ENCODE data around the gene ARPIN.
A peak's percentile ranks its signal among the peaks of the same experiment; 100 is the strongest.
"Not testable (repeated sequence)": the region's sequence is repeated elsewhere in the genome, so short reads cannot be mapped to it uniquely, and the experiment has no call there.

Gene ARPIN

DNA sequence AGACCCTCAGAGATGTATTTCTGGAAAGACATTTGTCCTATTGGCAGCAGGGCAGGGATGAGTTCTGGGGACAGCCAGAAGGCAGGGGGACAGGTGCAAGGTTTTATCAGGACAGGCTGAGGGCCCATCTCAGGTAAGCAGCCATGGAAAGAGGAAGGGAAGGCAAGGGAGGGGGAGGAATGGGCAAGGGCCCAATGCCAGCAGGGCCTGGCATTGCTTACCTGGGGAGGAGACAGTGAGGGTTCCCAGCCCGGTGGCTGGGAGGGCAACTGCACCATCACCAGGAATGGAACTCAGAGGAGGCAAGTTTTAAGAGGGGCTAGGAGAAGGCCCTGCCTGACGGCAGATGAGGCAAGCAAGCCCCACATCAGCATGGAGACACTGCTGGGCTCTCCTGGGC is 3.1 kb downstream of the ARPIN start:
- DNase-seq = no peak

DNA sequence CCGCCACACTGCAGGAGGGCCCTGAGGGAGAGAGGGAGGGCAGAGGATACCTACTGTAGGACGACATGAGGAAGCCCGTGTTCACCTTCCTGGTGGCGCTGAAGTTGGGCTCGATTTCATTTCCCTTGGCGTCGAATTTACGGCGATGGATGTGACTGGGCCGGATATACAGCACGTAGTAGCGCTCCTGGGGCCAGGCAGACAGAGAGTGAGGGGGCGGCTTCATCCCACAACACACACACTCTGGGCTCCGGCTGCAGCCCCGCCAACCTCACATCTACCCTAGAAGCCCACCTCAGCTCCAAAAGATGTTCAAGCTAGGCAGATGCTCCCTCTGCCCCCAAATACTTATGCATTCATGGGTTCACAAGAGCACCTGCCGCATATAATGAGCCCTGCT is 4.5 kb downstream of the ARPIN start:
- DNase-seq = no peak

DNA sequence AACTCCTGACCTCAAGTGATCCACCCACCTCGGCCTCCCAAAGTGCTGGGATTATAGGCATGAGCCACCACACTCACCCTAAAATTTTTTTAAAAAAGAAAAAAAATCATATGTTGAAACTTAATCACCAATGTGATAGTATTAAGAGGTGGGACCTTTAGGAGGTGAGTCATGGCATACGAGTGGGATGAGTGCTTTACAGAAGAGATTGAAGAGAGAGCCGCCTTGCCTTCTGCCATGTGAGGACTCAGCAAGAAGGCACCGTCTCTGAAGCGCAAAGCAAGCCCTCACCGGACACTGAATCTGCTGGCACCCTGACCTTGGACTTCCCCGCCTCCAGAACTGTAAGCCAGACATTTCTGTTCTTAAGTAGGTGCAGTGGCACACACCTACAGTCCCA is 5.5 kb downstream of the ARPIN start:
- no peak for DNase-seq

DNA sequence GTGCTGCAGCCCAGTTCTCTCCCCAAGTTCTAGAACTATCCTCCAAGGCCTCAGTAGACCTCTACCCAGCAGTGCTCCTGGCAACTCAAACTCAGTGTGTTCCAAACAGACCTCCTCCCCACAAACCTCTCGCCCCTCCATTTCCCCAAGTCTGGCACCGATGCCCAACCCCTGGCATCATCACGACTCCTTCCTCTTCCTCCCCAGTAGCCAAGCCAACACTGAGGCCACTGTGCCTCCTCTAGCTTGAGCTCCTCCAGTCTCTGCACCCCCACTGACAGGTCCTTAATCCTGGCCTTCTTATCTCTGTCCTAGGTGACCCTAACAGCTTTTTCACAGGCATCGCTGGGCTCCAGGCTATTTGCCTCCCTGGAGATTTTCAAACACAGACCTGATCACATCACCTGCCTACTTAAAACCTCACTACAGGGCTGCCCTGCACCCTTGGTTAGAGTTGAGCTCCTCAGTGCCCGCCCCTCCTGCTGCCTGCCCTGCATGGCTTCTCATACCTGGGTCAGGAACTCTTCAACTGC is 6.8 kb downstream of the ARPIN start:
- no peak for DNase-seq

DNA sequence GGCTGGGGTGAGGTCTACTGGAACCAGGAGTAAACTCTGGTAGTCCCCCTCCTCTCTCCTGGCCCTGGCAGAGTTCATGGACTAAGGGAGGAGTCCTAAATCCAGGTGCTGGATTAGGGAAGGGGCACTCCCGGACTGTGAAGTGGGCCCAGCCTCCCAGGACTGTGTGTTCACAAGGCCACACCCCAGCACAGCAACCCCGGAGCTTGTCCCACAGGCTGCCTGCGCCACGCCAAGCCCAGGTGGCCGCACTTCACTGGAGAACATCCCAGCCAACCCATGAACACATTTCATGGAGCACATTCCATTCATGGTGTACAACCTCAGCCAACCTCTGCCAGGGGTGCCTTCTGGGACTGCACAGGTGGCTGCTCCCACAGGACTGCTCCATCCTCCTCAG is 8.2 kb downstream of the ARPIN start:
- DNase-seq = no peak

DNA sequence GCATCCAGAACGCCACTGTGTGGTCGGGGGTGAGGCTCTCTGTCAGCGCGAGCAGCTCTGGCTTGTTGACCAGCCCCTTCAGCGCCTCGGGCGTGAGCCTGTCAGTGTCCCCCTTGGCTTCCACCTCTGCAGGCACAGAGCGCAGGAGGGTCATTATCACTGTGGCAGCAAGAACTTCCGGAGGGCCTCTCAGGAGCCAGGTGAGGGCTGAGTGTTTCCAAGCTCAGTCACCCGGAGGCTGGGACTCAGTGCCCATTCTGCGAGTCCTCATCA is 9.0 kb downstream of the ARPIN start:
- no peak for DNase-seq

DNA sequence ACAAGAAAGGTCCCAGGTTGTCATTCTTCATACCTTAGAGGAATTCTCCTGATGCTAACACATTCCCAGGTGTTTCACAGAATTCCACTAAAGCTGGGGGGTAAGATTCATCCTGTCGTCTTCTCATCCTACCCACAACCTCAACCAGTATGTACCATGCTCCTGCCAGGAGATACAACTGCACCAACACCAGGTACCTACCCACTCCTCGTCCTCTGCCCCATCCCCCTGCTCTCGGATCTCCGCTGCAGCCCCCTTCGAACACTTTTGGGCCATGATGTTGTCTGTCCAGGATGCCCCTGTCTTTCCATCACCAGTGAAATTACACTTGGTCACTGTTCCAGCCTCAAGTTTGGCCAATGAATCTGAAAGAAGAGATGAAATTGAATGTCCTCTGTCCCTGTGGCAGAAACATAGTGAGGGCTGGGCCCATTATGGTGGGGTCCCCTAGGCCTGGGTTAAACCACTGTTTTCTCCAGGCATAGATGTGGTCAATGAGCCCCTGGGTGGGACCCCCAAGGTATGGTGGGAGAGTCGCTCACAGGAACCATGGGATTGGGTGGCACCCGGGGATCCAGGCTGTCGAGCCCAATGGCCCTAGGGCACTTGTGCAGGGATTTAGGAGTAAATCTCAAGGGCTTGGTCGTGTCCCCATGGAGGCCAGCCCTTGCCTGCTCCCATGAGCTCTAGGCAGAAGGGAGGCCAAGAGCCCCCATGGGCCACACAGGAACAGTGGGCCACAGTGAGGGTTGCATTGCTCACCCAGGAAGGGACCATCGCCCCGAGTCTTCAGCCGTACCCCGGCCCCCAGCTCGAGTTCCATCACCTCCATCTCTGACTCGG is 9.5 kb downstream of the ARPIN start:
- DNase-seq = no peak

DNA sequence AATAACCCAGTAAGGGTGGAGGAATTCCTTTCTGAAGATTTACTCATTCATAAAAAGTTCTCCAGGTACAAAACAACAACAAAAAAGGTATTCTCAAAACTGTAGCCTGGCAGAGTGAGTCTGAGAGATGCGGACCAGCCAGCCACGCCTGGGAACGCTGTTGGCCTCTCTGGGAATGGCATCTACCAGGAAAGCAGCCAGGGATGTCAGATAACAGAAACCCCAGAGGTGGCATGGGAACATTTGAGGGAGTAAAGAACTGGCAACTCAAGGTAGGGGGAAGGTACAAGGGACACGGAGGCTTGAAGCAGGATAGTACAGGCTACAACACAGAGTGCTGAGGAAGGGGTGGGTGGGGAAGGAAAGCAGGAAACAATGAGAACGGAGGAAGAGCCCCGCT is 11.9 kb downstream of the ARPIN start:
- no peak for DNase-seq

DNA sequence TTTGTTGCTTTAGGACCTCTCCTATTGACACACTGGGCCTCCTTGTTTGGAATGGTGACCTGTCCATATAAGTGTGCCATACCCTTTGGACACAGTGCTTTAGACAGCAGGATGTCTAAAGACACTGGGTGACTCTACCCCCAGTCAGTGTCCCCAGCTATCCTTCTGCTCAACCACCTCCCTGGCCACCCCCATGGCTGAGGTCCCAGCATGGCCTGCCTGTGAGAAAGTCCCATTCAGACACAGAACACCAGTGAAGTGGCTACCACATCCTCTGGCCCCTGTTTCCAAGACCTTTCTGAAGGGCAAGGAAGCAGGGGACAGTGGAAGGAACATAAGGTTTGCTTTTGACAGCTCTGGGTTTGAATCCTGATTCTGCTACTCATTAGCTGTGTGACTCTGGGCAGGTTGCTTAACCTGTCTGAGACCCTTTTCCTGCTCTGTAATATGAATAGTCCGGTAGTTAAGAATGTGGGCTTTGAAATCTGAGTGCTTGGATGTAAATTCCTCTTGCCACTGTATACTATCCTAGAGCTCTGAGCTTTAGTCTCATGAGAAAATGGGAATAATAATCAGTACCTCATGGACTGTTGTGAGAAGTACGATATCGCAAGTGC is 12.7 kb downstream of the ARPIN start:
- DNase-seq = no peak

DNA sequence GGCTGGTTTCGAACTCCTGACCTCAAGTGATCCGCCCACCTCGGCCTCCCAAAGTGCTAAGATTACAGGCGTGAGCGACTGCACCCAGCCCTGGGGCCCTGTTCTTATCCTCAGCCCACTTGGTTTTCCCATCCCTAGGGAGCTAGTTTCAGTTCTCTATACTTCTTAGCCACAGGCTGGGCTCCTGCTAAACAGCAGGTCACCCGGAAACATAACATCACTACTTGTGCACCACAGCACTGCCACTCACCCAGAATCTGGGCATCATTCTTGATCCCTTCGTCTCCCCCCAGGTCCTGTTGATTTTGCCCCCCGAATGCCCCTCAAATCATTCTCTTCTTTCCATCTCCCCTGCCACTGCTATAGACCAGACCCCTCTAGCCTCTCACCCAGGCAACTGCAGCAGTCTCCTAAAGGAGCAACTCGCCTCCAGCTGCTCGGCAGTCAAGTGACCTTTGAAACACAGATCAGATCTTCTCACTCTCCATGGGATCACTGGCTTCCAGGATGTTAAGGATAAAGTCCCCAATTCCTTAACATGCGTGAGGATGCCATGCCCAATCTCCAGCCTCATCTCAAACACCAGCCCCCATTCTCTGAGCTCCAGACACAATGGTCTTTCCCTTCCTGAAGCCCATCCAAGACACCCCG is 13.3 kb downstream of the ARPIN start:
- no peak for DNase-seq

DNA sequence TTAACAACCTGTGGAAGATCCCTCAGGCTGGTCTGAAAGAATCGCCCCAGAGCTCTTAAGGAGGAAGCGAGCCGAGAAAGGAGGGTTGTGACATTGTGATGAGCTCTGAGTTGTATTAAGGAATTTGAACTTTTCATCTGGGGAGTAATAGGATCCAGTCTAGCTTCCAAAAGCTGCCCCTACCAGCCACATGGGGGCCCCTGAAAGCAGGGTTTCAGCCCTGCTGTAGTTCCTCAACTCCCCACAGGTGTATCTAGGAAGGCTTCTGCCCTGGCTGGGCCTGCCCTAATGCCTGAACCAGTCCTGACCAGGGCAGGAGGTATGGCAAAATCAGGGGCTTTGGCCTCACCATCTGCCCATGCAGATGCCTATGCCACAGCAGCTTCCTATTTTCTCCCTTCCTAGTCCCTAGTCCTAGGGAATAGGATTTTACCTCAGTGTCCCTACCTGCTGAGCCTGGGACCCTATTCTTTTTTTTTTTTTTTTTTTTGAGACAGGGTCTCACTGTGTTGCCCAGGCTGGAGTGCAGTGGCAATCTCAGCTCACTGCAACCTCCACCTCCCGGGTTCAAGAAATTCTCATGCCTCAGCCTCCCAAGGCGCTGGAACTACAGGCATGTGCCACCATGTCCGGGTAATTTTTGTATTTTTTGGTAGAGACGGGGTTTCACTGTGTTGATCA is 14.0 kb downstream of the ARPIN start:
- no peak for DNase-seq

DNA sequence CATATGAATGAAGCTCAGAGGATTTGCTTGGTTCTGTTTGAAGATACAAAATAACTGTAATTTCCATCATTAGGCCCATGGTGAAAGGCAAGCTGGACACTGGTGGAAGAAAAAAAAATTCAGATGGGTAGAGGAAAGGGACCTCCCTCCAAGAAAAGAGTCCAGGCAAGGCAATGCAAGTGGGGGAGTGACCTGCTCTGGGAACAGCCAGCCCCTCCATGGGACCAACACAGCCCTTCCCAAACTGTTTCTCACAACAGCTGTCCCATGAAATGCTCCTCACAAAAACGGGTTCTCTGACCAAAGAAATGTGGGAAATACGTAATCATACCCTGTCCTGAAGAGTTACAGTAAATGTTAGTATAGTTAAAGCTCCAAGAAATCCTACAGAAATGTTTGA is 14.6 kb downstream of the ARPIN start:
- no peak for DNase-seq

DNA sequence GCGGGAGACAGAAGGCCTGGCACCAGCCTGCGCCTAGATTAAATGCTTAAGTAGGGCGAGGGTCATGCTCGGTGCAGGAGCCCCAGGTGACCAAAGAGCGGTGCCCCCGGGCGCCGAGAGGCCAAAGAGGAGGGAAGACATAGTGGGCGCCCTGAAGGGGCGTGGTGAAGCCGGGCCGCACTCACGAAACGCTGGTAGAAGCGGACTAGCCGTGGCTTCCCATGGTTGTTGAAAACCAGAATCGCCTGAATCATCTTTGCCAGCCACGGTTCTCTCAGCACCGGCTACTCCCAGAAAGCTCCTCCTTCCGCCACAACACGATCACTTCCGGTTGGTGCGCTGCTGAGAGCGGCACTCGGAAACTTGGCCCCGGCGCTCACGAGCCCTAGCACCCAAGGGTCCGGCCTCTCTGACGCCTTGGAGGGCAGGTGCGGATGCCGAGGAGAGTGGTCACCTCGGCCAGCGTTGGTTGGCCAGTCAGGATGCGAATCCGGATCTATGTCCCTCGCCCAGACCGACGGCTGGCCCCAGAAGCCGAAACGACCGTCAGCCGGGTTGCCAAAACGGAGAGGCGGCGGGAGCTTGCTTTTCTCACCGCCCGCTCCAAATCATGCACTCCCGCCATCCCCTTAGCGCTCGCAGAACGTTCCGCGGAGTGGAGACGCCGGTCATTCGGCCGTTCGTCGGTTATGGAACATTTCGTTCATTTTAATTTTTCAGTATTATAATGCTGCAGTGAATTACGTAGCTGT is 18.9 kb downstream of the ARPIN start, which contains the start of gene AP3S2:
AP3S2 (minus strand) TSS at position 299 of the 752 bp plus-strand sequence; CDS start at position 254, 45 bp downstream.
- peak; percentile 68 for DNase-seq

DNA sequence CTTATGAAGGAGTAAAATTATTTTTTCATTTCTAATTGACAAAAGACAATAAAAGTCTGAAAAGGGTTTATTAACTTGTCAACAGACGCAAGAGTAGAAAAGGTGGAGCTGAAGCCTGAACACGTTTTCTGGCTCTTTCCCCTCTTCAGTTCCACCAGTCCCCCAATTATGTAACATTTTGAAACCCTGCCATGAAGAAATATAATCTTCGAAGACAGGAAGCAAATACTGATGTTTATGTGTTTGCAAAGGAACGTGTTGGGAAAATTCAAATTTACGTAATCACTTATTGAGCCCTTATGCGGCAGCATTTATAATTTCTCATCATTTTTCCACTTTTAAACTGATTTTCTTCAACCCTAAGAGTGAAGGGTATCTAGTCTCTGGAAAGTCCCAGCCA is 19.7 kb downstream of the ARPIN start:
- no peak for DNase-seq

DNA sequence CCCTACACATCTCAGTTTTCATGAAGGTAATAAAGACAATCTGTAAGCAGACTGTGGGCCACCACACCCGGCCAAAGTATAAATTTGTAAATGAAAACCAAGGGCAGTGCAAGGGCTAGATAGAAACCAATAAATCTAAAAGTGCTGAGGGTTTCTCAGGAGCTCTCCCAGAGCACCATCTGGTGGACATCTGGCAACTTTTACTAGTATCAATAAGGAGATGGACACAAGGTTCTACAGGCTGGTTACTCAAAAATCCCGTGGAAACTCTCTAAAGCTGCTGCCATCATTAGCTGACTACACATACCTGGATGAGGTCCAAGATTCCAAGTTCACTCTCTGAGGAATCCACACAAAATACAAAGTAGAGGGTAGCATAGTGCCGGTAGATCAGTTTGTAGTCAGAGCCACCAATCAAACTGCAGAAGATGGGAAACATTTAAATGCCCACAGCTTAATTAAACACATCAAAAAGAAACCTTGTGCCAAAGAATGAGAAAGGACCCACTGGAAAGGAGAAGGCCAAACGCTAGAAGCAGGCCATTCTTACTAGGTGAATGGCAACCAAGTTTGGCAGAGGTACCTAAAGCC is 24.4 kb downstream of the ARPIN start:
- DNase-seq = no peak

DNA sequence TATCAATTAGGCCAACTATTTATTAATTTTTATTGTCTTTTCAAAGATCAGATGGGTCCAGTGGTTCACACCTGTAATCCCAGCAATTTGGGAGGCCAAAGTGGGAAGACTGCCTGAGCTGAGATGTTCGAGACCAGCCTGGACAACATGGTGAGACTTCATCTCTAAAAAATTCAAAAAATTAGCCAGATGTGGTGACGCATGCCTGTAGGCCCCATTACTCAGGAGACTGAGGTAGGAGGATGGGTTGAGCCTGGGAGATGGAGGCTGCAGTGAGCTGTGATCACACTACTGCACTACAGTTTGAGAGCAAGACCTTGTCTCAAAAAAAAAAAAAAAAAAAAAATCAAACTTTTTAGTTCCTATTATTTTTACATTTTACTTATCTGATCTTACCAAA is 27.1 kb downstream of the ARPIN start:
- DNase-seq = no peak

DNA sequence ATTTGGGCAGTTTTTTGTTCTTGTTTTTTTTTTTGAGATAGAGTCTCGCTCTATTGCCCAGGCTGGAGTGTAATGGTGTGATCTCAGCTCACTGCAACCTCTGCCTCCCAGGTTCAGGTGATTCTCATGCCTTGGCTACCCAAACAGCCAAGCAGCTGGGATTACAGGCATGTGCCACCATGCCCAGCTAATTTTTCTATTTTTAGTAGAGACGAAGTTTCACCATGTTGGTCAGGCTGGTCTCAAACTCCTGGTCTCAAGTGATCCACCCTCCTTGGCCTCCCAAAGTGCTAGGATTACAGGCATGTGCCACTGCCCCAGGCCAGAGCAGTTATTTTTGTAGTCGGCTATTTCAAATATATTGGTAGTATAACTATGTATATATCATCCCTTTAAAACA is 27.6 kb downstream of the ARPIN start:
- not testable (repeated sequence) for DNase-seq

DNA sequence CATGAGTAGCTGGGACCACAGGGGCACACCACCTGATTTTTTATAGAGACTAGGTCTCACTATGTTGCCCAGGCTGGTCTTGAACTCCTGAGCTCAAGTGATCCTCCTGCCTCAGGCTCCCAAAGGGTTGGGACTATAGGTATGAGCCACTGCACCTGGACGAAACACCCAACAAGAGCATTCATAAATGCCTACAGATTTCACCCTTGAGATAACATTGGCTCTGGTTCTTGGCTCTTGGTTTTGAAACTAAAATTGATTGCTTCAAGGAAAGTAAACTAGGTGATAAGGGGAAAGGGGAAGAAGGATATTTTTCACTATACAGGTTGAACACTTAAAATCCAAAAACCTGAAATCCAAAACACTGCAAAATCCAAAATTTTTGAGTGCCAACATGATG is 29.2 kb downstream of the ARPIN start:
- DNase-seq = no peak

DNA sequence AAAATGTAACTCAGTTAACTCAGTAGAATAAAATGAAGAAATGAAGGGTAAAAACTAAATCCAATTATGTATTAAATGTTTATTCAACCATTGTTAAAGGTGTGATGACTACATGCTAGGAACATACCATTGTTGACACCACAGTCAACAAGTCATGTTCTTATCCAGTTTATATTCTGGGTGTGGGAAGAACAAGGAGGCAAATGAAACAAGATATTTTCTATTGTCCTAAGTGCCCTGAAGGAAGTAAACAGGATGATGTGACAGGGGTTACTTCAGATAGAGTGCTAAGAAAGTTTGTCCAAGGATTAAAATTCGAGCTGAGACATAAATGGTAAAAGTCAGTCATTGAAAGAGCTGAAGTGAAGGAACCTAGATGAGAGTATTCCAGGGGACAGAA is 32.0 kb downstream of the ARPIN start:
- DNase-seq = no peak

DNA sequence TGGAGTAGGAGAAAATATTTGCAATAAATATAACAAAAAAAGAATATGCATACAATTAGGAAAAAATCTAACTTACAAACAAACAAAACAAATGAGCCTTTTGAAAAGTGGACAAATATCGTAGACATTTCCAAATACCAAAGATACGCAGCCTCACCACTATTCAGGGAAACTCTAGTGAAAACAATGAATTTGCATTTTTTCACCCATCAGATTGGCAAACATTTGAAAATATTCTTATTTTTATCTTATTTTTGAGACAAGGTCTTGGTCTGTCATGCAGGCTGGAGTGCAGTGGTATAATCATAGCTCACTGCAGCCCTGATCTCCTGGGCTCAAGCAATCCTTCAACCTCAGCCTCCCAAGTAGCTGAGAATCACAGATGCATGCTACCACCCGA is 34.4 kb downstream of the ARPIN start:
- no peak for DNase-seq

DNA sequence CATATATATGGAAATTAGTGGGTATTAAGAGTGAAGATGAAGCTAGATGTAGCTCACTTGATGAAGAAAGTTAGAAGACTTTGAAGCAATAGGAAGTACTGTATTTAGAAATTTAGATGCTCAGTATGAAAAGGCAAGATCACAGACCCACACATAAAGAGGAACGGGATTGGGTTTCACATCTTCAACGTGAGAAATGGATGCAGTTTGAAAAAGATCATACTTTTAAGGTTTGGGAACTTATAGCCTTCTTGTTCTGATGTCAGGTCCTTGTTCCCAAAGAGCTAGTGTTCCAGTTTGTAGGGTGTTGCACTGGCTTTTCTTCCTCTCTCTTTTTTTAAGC is 35.7 kb downstream of the ARPIN start:
- no peak for DNase-seq

DNA sequence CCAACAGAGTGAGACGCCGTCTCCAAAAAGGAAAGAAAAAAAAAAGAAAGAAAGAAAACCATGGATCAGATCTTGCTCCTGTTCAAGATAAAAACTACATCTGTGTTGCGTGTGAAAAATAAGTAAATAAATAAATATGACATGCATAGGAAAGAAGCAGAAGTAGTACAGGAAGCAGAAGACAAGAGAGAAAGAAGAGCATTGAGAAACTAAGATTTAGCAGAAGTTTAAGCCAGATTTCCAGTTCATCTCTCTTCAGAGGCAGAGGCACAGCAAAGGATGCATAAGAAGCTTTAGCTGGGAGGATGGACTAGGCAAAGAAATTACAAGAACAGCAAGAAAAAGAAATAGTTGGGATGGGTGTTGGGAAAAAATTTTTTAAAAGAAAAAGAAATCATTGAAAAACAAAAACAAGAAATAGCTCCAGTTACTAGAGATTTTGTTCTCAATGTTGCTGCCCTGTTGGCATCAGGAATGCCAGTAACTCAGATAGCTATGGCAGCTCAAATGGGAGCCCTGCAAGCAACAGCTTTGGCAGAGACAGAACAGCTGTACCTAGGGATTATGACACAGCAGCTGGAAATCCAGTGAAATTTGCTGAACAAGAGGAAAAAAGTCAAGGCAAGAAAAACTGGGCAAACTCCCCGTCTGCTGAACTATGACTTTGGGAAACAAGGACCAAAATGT is 36.2 kb downstream of the ARPIN start:
- DNase-seq = no peak

All from NCI-H748 treated with DMSO at 0.1 percent for 48 hours (cell line).